ENCODE results near the gene NOX3. TPM values are rescaled to one million over a fixed set of nuclear protein-coding genes. Genes with fewer than 3 reads are reported as not detected.

The NOX3 gene
- total and polyA plus RNA-seq, 9 of the 15 experiments (the other 6 are each of a cell fraction or from before 2014, with no cell fraction given), result not detected

DNA sequence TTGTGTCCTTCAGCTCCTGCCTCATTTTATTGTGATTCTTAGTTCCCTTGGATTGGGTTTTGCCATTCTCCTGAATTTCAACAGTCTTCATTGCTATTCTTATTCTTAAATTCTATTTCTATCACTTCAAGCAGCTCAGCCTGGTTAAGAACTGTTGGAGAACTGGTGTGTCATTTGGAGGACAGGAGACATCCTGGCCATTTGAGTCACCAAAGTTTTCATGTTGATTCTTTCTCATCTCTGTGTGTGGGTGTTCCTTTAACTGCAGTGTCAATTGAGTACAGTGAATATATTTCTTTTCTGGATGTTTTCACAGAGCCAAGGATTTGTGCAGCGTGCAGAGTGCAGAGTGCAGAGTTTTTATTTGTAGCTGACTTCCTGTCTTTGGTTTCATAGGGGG lies 107.8 kb downstream of the NOX3 start:
- FAIRE-seq (no peak), ATAC-seq (no peak), DNase-seq (ENCODE audit: extremely low read depth in 1 of 4, low spot score in 3 of 4) (no peak)
- CTCF ChIA-PET (ENCODE audit: low intra/inter-chr PET ratio), result no interaction called here
- Histone ChIP-seq H3K9me3 (replicated peaks; ENCODE audit: control insufficient read depth, insufficient read depth, low read depth, low read length) (no peaks in the 10 kb centered on the region), H3K4me2 (ENCODE audit: insufficient read depth, low read length) (no peak overlapping the region), H2AFZ (ENCODE audit: low read depth, low read length) (no peak overlapping the region), H3K9ac (ENCODE audit: insufficient read depth in 1 of 2, low read depth in 2 of 2, low read length in 2 of 2) (no peak overlapping the region), H3K27me3 (ENCODE audit: control insufficient read depth in 2 of 2, insufficient read depth in 2 of 2, low read length in 2 of 2) (no peaks in the 10 kb centered on the region), H3K4me1 (replicated peaks in 1 of 2; ENCODE audit: control insufficient read depth in 2 of 2, insufficient read depth in 2 of 2, low read length in 2 of 2) (no peaks in the 10 kb centered on the region), H4K20me1 (replicated peaks; ENCODE audit: control insufficient read depth, insufficient read depth, low read length) (no peaks in the 10 kb centered on the region), H3K36me3 (ENCODE audit: control insufficient read depth, insufficient read depth, low read length) (no peaks in the 10 kb centered on the region), H3K27ac (ENCODE audit: extremely low read depth, low read depth, low read length) (no peak overlapping the region), H3K4me3 (no peak overlapping the region), H3K79me2 (ENCODE audit: control insufficient read depth, insufficient read depth, low read length) (no peaks in the 10 kb centered on the region), H3K9me1 (ENCODE audit: control insufficient read depth, insufficient read depth, low read length) (no peaks in the 10 kb centered on the region)
- in situ Hi-C loops (cut with MboI), result no loop called here
- BruUV-seq (replicated peaks), result no TSS peak
- POLR2A ChIA-PET, result interaction anchor here (0.8 to 1.0 kb wide), 3 partner anchors 18 to 1839 kb away, joined by 3 read pairs; no protein-coding TSS in a partner anchor
- 0% methylated on average over 1 of the region's 1 CpG for whole genome bisulfite sequencing (ENCODE audit: insufficient coverage, low coverage, missing lambda C conversion rate)
- intact Hi-C loops (cut with micrococcal nuclease), result no loop called here
- TF ChIP-seq ZNF551 (CRISPR knock-in tag; IDR thresholded peaks at IDR 0.05) (no peak), BRD4 (IDR thresholded peaks at IDR 0.05) (no peak), ZNF133 (CRISPR knock-in tag; IDR thresholded peaks at IDR 0.05) (no peak), PTBP1 (IDR thresholded peaks at IDR 0.05; ENCODE audit: low read depth, low read length) (no peak), RERE (CRISPR knock-in tag; IDR thresholded peaks at IDR 0.05; ENCODE audit: borderline replicate concordance) (no peak)
- TF ChIP-seq, protein P1, sequence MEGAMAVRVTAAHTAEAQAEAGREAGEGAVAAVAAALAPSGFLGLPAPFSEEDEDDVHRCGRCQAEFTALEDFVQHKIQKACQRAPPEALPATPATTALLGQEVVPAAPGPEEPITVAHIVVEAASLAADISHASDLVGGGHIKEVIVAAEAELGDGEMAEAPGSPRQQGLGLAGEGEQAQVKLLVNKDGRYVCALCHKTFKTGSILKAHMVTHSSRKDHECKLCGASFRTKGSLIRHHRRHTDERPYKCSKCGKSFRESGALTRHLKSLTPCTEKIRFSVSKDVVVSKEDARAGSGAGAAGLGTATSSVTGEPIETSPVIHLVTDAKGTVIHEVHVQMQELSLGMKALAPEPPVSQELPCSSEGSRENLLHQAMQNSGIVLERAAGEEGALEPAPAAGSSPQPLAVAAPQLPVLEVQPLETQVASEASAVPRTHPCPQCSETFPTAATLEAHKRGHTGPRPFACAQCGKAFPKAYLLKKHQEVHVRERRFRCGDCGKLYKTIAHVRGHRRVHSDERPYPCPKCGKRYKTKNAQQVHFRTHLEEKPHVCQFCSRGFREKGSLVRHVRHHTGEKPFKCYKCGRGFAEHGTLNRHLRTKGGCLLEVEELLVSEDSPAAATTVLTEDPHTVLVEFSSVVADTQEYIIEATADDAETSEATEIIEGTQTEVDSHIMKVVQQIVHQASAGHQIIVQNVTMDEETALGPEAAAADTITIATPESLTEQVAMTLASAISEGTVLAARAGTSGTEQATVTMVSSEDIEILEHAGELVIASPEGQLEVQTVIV (CRISPR knock-in tag; IDR thresholded peaks at IDR 0.05; ENCODE audit: borderline replicate concordance), result no peak
- TF ChIP-seq, protein P2, sequence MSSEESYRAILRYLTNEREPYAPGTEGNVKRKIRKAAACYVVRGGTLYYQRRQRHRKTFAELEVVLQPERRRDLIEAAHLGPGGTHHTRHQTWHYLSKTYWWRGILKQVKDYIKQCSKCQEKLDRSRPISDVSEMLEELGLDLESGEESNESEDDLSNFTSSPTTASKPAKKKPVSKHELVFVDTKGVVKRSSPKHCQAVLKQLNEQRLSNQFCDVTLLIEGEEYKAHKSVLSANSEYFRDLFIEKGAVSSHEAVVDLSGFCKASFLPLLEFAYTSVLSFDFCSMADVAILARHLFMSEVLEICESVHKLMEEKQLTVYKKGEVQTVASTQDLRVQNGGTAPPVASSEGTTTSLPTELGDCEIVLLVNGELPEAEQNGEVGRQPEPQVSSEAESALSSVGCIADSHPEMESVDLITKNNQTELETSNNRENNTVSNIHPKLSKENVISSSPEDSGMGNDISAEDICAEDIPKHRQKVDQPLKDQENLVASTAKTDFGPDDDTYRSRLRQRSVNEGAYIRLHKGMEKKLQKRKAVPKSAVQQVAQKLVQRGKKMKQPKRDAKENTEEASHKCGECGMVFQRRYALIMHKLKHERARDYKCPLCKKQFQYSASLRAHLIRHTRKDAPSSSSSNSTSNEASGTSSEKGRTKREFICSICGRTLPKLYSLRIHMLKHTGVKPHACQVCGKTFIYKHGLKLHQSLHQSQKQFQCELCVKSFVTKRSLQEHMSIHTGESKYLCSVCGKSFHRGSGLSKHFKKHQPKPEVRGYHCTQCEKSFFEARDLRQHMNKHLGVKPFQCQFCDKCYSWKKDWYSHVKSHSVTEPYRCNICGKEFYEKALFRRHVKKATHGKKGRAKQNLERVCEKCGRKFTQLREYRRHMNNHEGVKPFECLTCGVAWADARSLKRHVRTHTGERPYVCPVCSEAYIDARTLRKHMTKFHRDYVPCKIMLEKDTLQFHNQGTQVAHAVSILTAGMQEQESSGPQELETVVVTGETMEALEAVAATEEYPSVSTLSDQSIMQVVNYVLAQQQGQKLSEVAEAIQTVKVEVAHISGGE (CRISPR knock-in tag; IDR thresholded peaks at IDR 0.05), result no peak
- TF ChIP-seq, protein P3, sequence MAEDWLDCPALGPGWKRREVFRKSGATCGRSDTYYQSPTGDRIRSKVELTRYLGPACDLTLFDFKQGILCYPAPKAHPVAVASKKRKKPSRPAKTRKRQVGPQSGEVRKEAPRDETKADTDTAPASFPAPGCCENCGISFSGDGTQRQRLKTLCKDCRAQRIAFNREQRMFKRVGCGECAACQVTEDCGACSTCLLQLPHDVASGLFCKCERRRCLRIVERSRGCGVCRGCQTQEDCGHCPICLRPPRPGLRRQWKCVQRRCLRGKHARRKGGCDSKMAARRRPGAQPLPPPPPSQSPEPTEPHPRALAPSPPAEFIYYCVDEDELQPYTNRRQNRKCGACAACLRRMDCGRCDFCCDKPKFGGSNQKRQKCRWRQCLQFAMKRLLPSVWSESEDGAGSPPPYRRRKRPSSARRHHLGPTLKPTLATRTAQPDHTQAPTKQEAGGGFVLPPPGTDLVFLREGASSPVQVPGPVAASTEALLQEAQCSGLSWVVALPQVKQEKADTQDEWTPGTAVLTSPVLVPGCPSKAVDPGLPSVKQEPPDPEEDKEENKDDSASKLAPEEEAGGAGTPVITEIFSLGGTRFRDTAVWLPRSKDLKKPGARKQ (CRISPR knock-in tag; IDR thresholded peaks at IDR 0.05), result no peak

Data from K562 (cell line).